GM12872 (cell line): ENCODE results near the gene IQCF6.

ENCODE experiments used
- TF ChIP-seq, protein P1 (sequence below): IDR thresholded peaks from 3 replicates; pipeline ENCODE4 v1.5.1; 2011; ENCODE audit warnings: low read depth, mild to moderate bottlenecking, low read length, moderate library complexity; ENCODE audit not compliant: insufficient read depth

IQCF6 gene

DNA sequence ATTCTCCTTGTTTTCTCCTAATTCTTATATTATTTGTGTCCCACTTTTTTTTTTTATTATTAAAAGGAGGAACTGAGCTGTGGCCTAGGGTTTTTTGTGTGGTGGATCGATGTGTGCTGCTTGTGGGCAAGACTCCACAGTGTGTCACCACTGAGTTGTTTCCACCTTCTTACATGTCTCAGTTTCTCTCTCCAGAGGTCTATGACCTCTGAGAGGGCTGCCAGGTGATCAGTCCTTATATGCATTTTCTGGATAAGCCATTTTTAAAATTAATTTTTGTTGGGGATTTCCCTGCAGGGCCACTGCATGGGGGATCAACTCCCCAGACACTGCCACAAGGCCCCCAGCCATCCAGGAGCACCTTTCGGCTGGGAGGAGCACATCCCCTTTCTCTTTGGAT lies 27.8 kb downstream of the IQCF6 start:
- TF ChIP-seq, protein P1, sequence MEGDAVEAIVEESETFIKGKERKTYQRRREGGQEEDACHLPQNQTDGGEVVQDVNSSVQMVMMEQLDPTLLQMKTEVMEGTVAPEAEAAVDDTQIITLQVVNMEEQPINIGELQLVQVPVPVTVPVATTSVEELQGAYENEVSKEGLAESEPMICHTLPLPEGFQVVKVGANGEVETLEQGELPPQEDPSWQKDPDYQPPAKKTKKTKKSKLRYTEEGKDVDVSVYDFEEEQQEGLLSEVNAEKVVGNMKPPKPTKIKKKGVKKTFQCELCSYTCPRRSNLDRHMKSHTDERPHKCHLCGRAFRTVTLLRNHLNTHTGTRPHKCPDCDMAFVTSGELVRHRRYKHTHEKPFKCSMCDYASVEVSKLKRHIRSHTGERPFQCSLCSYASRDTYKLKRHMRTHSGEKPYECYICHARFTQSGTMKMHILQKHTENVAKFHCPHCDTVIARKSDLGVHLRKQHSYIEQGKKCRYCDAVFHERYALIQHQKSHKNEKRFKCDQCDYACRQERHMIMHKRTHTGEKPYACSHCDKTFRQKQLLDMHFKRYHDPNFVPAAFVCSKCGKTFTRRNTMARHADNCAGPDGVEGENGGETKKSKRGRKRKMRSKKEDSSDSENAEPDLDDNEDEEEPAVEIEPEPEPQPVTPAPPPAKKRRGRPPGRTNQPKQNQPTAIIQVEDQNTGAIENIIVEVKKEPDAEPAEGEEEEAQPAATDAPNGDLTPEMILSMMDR: no peak

DNA sequence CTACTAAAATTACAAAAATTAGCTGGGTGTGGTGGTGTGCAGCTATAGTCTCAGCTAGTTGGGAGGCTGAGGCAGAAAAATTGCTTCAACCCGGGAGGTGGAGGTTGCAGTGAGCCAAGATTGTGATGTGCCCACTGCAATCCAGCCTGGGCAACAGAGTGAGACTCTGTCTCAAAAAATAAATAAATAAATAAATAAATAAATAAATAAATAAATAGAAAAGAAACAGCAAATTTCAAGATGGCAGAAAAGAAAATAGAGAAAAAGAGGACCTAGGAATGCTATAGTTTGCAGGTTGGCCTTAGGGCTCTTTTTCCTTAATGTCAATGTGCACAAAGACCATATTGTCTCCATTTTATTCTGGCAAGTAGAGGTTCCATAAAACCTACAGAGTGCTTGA lies 28.2 kb downstream of the IQCF6 start:
- TF ChIP-seq, protein P1: no peak

DNA sequence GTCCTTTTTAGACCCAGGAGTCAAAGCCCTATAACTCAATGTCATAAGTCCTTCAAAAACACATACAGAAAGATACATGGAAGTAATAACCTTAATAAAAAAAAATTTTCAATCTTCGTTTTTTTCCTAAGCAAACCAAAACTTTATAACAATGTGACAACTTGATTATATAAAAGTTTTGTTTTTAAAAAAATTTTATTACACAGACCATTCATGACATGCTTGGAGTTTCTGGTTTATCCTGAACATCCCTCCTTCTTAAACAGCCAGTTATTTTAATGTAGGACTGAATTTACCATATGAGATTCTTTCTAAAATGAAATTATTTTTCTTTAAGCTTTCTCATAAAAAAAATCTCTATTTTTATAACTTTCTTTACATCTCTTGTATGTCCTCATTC lies 30.7 kb downstream of the IQCF6 start:
- TF ChIP-seq, protein P1: no peak

DNA sequence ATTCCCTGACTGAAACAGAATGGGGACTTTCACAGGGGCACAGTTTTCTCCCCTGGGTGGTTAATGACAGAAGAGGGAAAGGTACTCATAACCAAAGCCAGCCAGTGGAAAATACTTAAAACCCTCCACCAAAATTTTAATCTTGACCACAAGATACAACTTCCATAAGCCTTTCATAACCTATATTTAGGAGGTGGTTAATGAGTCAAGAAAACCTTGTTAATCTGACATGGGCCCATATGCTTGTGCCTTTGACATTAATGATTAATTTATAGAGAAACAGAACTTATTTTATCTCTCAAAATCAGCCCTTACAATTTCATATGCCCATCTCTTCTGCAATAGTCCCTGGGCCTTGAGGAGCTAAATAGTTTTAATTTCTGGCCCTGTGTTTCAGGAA lies 31.2 kb downstream of the IQCF6 start:
- TF ChIP-seq, protein P1: no peak

DNA sequence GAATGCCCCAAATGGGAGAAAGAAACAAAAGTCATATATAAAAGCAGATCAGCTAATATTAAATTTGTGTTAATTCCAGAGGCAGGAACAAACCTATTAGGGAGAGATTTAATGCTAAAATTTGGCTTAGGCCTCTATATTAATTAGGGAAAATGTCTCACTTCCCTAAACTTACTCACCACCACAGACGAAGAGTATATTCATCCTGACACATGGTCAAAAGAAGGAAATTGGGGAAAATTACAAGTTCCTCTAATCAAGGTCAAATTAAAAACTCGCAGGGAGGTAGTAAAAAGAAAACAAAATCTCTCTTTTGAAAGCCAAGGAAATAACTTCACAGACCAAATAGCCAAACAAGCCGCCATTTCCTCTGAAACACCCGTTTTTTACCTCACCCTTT lies 39.9 kb downstream of the IQCF6 start:
- TF ChIP-seq, protein P1: no peak

DNA sequence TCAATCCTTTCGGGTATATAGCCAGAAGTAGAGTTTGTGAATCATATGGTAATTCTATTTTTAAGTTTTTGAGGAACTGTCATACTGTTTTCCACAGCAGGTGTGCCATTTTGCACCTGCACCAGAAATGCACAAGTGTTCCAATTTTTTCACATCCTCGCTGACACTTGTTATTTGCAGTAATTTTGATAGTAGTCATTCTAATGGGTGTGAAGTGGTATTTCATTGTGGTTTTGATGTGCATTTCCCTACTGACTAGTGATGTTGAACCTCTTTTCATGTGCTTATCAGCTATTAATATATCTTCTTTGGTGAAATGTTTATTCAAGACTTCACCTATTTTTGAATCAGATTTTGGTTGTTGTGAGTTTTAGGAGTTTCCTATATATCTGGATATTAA lies 43.1 kb downstream of the IQCF6 start:
- TF ChIP-seq, protein P1: no peak

DNA sequence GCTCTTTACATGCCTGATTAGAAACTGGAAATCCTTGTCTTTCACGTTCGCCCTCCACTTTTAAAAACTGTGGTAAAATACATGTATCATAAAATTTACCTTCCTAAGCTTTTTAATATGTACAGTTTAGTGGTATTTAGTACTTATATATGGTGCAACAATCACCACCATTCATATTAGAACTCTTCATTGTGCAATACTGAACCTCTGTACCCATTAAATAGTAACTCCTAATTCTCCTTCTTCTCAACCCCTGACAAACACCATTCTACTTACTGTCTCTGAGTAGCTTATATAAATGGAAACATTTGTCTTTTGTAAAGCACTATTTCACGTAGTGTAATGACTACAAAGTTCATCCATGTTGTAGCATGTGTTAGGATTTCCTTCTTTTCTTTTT lies 44.0 kb downstream of the IQCF6 start:
- TF ChIP-seq, protein P1: no peak

DNA sequence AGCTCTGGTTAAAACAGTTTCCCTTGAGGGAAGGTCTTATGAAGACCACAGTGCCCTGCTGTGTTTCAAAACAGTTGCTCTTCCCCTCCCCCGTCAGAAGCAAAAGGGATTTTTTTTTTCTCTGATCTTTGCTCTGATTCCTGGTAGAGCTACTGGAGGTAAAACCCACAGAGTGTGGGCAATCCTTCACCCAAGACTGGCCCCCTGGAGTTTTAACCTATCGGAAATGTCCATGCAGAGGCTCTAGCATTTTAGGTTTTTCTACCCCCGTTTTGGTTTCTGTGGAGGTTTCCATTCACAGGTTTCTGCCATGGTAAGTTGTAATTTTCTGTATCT lies 44.5 kb downstream of the IQCF6 start:
- TF ChIP-seq, protein P1: no peak
